ENCODE data around the gene SULT4A1. TPM values are rescaled to one million over a fixed set of nuclear protein-coding genes. Genes with fewer than 3 reads are reported as not detected.
A peak's percentile ranks its signal among the peaks of the same experiment; 100 is the strongest.
"Not testable (repeated sequence)": the region's sequence is repeated elsewhere in the genome, so short reads cannot be mapped to it uniquely, and the experiment has no call there.

The SULT4A1 gene, protein sequence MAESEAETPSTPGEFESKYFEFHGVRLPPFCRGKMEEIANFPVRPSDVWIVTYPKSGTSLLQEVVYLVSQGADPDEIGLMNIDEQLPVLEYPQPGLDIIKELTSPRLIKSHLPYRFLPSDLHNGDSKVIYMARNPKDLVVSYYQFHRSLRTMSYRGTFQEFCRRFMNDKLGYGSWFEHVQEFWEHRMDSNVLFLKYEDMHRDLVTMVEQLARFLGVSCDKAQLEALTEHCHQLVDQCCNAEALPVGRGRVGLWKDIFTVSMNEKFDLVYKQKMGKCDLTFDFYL
- not detected for polyA plus RNA-seq

DNA sequence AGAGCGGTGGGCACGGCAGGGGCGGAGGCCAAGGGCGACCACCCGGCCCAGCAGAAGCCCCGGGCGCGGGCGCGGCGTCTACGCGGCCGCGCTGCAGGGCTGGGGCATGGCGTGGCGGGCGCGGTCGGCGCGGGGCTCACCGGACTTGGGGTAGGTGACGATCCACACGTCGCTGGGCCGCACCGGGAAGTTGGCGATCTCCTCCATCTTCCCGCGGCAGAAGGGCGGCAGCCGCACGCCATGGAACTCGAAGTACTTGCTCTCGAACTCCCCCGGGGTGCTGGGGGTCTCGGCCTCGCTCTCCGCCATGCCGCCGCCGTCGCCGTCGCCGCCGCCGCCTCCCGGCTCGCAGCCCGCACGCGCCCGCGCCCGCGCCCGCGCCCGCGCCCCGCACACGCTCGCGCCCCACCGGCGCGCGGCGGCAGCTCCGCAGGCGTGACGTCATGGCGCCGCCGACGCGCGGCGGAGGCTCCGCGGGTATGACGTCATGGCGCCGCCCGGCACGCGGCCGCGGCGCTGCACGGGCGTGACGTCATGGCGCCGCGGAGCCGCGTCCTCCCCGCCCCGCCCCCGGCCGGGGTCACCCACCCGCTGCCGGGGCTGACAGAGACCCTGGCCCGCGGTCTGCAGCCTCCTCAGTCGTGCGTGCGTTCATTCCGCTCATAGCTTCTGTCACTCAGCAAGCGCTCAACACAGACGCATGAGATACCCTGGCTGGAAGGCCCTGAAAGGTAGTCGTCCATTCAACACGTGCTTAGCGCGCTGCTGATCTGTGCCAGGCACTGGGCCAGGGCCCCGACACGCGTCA, at the start of gene SULT4A1:
SULT4A1 (minus strand) TSS at position 440 of the 808 bp plus-strand sequence; CDS start at position 309, 131 bp downstream.
- Mint-ChIP-seq H3K27me3 (peaks cover 38% of the 10 kb centered on the region), H3K4me1 (no peaks in the 10 kb centered on the region), H3K36me3 (no peaks in the 10 kb centered on the region), H3K27ac (no peak within 1 kb of the TSS), H3K4me3 (peak within 1 kb of the TSS in 2 of 4 donors; percentile 23 to 55), H3K9me3 (peaks cover 0 to 7% (median 3%) of the 10 kb centered on the region in 3 donors)

- Mint-ChIP-seq H3K27ac (no peak overlapping the region), H3K27me3 (peaks cover 4% of the 10 kb centered on the region), H3K36me3 (no peaks in the 10 kb centered on the region), H3K4me1 (peaks cover 0 to 3% (median 0%) of the 10 kb centered on the region in 3 donors), H3K4me3 (no peak overlapping the region), H3K9me3 (peaks cover 0 to 2% (median 0%) of the 10 kb centered on the region in 3 donors)
These were observed 49.0 kb upstream of the SULT4A1 start for GRCh38 chr22:43911351-43911750.

GRCh38 chr22:43910178-43910695, 47.9 kb upstream of the SULT4A1 start:
- Mint-ChIP-seq H3K27me3 (peaks cover 4% of the 10 kb centered on the region), H3K9me3 (peaks cover 0 to 2% (median 0%) of the 10 kb centered on the region in 3 donors), H3K36me3 (no peaks in the 10 kb centered on the region), H3K4me3 (no peak overlapping the region), H3K27ac (no peak overlapping the region), H3K4me1 (peaks cover 0 to 3% (median 0%) of the 10 kb centered on the region in 3 donors)

DNA sequence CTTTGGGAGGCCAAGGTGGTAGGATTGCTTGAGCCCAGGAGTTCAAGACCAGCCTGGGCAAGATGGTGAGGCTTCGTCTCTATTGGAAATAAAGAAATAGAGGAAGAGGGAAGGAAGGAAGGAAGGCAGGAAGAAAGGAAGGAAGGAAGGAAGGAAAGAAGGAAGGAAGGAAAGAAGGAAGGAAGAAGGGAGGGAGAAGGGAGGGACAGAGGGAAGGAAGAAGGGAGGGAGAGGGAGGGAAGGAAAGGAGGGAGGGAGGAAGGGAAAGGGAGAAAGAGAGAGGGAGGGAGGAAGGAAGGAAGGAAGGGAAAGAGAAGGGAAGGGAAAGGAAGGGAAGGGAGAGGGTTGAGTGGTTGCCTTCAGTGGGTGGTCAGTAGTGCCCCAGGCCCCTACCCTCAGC, 47.4 kb upstream of the SULT4A1 start:
- H3K27ac Mint-ChIP-seq, result no peak overlapping the region
- H3K4me3 Mint-ChIP-seq, result no peak overlapping the region
- peaks cover 0 to 3% (median 0%) of the 10 kb centered on the region in 3 donors for H3K4me1 Mint-ChIP-seq
- H3K9me3 Mint-ChIP-seq, result peaks cover 0 to 2% (median 0%) of the 10 kb centered on the region in 3 donors
- H3K27me3 Mint-ChIP-seq, result peaks cover 4% of the 10 kb centered on the region
- no peaks in the 10 kb centered on the region for H3K36me3 Mint-ChIP-seq

DNA sequence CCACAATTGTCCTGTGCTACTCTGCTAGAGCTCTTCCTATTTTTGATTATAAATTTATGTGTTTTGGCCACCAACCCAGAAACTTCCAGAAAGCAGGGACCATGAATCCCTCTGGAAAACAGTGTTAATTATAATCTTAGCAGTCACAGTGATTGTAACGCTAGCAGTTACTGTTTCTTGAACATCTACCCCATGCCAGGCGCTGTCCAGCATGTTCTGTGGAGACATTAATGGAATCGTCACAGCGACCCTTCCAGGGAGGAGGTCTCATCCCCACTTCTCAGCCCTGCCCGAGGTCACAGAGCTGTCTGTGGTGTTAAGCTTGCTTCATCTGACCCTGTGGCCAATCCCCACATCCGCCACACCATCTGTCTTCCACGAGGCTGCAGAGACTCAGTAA, 43.4 kb upstream of the SULT4A1 start:
- no peaks in the 10 kb centered on the region for H3K36me3 Mint-ChIP-seq
- no peaks in the 10 kb centered on the region for H3K9me3 Mint-ChIP-seq
- no peak overlapping the region for H3K27ac Mint-ChIP-seq
- H3K4me1 Mint-ChIP-seq, result no peaks in the 10 kb centered on the region
- peaks cover 12% of the 10 kb centered on the region for H3K27me3 Mint-ChIP-seq
- no peak overlapping the region for H3K4me3 Mint-ChIP-seq

GRCh38 chr22:43904412-43904811, 42.1 kb upstream of the SULT4A1 start:
- not testable (repeated sequence) for H3K36me3 Mint-ChIP-seq, H3K27ac Mint-ChIP-seq, H3K9me3 Mint-ChIP-seq, H3K4me3 Mint-ChIP-seq, H3K4me1 Mint-ChIP-seq
- peaks cover 12% of the 10 kb centered on the region for H3K27me3 Mint-ChIP-seq

DNA sequence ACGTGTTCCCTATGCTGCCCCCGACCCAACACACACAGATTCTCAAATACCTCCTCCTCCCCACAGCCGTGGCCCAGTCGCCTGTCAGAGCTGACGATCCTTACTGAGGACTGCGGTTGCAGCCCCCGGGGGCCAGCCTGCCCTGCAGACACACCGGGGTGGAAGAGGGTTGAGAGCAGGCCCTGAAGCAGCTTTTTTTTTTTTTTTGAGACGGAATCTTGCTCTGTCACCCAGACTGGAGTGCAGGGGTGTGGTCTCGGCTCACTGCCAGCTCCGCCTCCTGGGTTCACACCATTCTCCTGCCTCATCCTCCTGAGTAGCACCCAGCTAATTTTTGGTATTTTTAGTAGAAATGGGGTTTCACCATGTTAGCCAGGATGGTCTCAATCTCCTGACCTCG, 40.7 kb upstream of the SULT4A1 start:
- H3K36me3 Mint-ChIP-seq, H3K9me3 Mint-ChIP-seq, H3K27ac Mint-ChIP-seq, H3K4me1 Mint-ChIP-seq, H3K4me3 Mint-ChIP-seq: not testable (repeated sequence)
- H3K27me3 Mint-ChIP-seq, result peaks cover 10% of the 10 kb centered on the region

- no peak overlapping the region for H3K27ac Mint-ChIP-seq
- H3K9me3 Mint-ChIP-seq, result no peaks in the 10 kb centered on the region
- no peak overlapping the region for H3K4me3 Mint-ChIP-seq
- H3K4me1 Mint-ChIP-seq, result no peaks in the 10 kb centered on the region
- H3K36me3 Mint-ChIP-seq, result no peaks in the 10 kb centered on the region
- peaks cover 10% of the 10 kb centered on the region for H3K27me3 Mint-ChIP-seq
These were observed 39.8 kb upstream of the SULT4A1 start for GRCh38 chr22:43901976-43902643.

- Mint-ChIP-seq H3K36me3 (no peaks in the 10 kb centered on the region), H3K9me3 (no peaks in the 10 kb centered on the region), H3K4me1 (no peaks in the 10 kb centered on the region), H3K4me3 (no peak overlapping the region), H3K27me3 (peaks cover 12% of the 10 kb centered on the region), H3K27ac (no peak overlapping the region)
These were observed 37.9 kb upstream of the SULT4A1 start for GRCh38 chr22:43900206-43900605.

GRCh38 chr22:43897751-43898261, 35.5 kb upstream of the SULT4A1 start:
- Mint-ChIP-seq H3K27me3 (peaks cover 15% of the 10 kb centered on the region), H3K4me1 (no peaks in the 10 kb centered on the region), H3K9me3 (no peaks in the 10 kb centered on the region), H3K27ac (no peak overlapping the region), H3K36me3 (no peaks in the 10 kb centered on the region), H3K4me3 (no peak overlapping the region)

- H3K27ac Mint-ChIP-seq, result no peak overlapping the region
- no peaks in the 10 kb centered on the region for H3K4me1 Mint-ChIP-seq
- H3K27me3 Mint-ChIP-seq, result peaks cover 19% of the 10 kb centered on the region
- H3K4me3 Mint-ChIP-seq, result no peak overlapping the region
- no peaks in the 10 kb centered on the region for H3K9me3 Mint-ChIP-seq
- no peaks in the 10 kb centered on the region for H3K36me3 Mint-ChIP-seq
These were observed 33.8 kb upstream of the SULT4A1 start for GRCh38 chr22:43895986-43896645.

- peaks cover 28% of the 10 kb centered on the region for H3K27me3 Mint-ChIP-seq
- no peak overlapping the region for H3K27ac Mint-ChIP-seq
- H3K4me3 Mint-ChIP-seq, result peak overlapping the region in 1 of 4 donors; percentile 3
- no peaks in the 10 kb centered on the region for H3K36me3 Mint-ChIP-seq
- no peaks in the 10 kb centered on the region for H3K4me1 Mint-ChIP-seq
- H3K9me3 Mint-ChIP-seq, result no peaks in the 10 kb centered on the region
These were observed 31.8 kb upstream of the SULT4A1 start for GRCh38 chr22:43894122-43894521.

GRCh38 chr22:43893266-43893665, 31.0 kb upstream of the SULT4A1 start:
- Mint-ChIP-seq H3K4me1 (no peaks in the 10 kb centered on the region), H3K9me3 (no peaks in the 10 kb centered on the region), H3K36me3 (no peaks in the 10 kb centered on the region), H3K27me3 (peaks cover 33% of the 10 kb centered on the region), H3K27ac (no peak overlapping the region), H3K4me3 (no peak overlapping the region)

DNA sequence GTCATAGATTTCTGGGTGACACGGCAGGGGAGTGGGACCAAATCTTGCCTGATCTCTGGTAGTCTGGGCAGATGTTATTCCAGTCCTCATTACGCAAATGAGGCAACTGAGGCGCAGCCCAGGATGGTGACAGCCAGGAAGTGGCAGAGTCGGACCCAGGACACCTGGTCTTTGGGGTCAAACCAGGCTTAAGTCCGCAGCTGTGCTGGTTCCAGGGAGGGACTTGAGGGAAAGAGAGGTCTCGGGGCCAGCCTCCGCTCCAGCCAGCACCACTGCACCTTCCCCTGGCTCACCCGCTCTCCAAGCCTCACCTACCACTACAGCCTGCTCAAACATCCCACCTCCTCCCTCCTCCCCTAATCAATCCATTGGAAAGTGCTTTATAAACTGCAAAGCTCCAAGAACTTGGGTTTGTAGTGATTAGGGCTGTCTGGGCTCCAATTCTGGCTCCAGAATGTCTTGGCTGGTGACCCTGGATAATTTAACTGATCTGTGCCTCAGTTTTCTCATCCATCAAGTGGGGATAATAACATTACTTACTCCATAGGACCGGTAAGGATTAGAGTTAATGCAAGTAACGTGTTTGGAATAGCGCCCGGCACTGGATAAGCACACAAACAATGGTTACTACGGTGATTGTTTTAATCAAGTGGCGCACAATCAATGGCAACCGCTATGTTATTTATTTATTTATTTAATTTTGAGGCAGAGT, 30.0 kb upstream of the SULT4A1 start:
- Mint-ChIP-seq H3K9me3 (no peaks in the 10 kb centered on the region), H3K4me1 (no peaks in the 10 kb centered on the region), H3K36me3 (no peaks in the 10 kb centered on the region), H3K27ac (no peak overlapping the region), H3K27me3 (peaks cover 34% of the 10 kb centered on the region), H3K4me3 (no peak overlapping the region)

Data from IgD-negative memory B cell (primary cell).